Caco-2 (cell line): ENCODE data around the gene MCOLN3. TPM values are rescaled to one million over a fixed set of nuclear protein-coding genes. Genes with fewer than 3 reads are reported as not detected.

Experiments
- BruUV-seq: library from RNA; stranded (reverse); fragments of 400-500 nt; replicated peaks from 2 replicates; lab custom pipeline; 2021; lab: Mats Ljungman, UMichigan
- CTCF ChIA-PET: fragments of 300-600 bp; sonication (Branson Sonifier 250); formaldehyde crosslinking; loops from one replicate; lab custom pipeline; 2022; ENCODE audit warnings: antibody characterized with exemption; lab: Charles Lee
- POLR2A ChIA-PET: fragments of 300-600 bp; sonication (Branson Sonifier 250); formaldehyde crosslinking; loops from one replicate; lab custom pipeline; 2022; ENCODE audit warnings: antibody characterized with exemption; lab: Charles Lee
- DNase-seq, 2 experiments: peaks; one replicate each; pipeline versions ENCODE4 v3.0.0 to v3.0.0-alpha.2; 2020 to 2022
- H3K27me3 ChIP-seq: replicated peaks from 2 replicates; pipeline ENCODE4 v1.6.0; 2011; ENCODE audit warnings: low read length; ENCODE audit not compliant: control insufficient read depth, insufficient read depth
- H3K36me3 ChIP-seq: 2 replicates; pipeline ENCODE4 v1.5.1; 2011; ENCODE audit warnings: low read length; ENCODE audit not compliant: control insufficient read depth, insufficient read depth
- H3K4me1 ChIP-seq: fragments of 250-450 bp; sonication (Bioruptor Pico); 2 replicates; pipeline ENCODE4 v1.5.1; 2020; ENCODE audit warnings: mild to moderate bottlenecking
- H3K4me3 ChIP-seq: 2 replicates; pipeline ENCODE4 v1.5.1; 2011; ENCODE audit warnings: low read depth, mild to moderate bottlenecking, control low read depth, low read length
- H3K9me3 ChIP-seq: fragments of 250-450 bp; sonication (Bioruptor Pico); 2 replicates; pipeline ENCODE4 v1.5.1; 2020; ENCODE audit warnings: mild to moderate bottlenecking, moderate library complexity
- H3K27ac Mint-ChIP-seq: one replicate; pipeline ENCODE4 v1.8.0; 2022; ENCODE audit warnings: mixed read lengths; ENCODE audit not compliant: unreplicated experiment
- H3K27me3 Mint-ChIP-seq: one replicate; pipeline ENCODE4 v1.8.0; 2022; ENCODE audit warnings: mixed read lengths; ENCODE audit not compliant: insufficient read depth, unreplicated experiment
- H3K36me3 Mint-ChIP-seq: one replicate; pipeline ENCODE4 v1.8.0; 2022; ENCODE audit warnings: mild to moderate bottlenecking, mixed read lengths; ENCODE audit not compliant: insufficient read depth, unreplicated experiment
- H3K4me1 Mint-ChIP-seq: one replicate; pipeline ENCODE4 v1.8.0; 2022; ENCODE audit warnings: low read depth, mixed read lengths; ENCODE audit not compliant: unreplicated experiment
- H3K4me3 Mint-ChIP-seq: one replicate; pipeline ENCODE4 v1.8.0; 2022; ENCODE audit warnings: mild to moderate bottlenecking, moderate library complexity, mixed read lengths; ENCODE audit not compliant: unreplicated experiment
- H3K9me3 Mint-ChIP-seq: one replicate; pipeline ENCODE4 v1.8.0; 2022; ENCODE audit warnings: mixed read lengths; ENCODE audit not compliant: unreplicated experiment
- CTCF ChIP-seq, 2 experiments: fragments of 200-600 bp in 1 of 2; IDR thresholded peaks; 1 replicate in 1 of 2; 2 replicates in 1 of 2; pipeline versions ENCODE4 v1.5.1 to v1.8.0; 2011 to 2022; ENCODE audit warnings: antibody characterized with exemption in 1 of 2, control low read depth in 1 of 2, inconsistent platforms in 1 of 2, low read depth in 1 of 2, low read length in 1 of 2, mild to moderate bottlenecking in 1 of 2, moderate library complexity in 1 of 2; ENCODE audit not compliant: insufficient read depth in 1 of 2, severe bottlenecking in 1 of 2, unreplicated experiment in 1 of 2
- intact Hi-C: fragments of 100-400 bp; cut with micrococcal nuclease; formaldehyde crosslinking; loops from one replicate; pipeline ENCODE4 v1.10.0; 2022; ENCODE audit not compliant: unreplicated experiment
- total RNA-seq: library from RNA; stranded (reverse); gene quantifications from 2 replicates; pipeline ENCODE4 v1.2.3, GENCODE V29; 2022

The MCOLN3 gene
- total RNA-seq, 1 experiment from 2014 or later = 2.5 TPM

- 0 out of 2 replicates have a peak, but pooled peaks cover 5% of the 10 kb centered on the region for H3K4me1 ChIP-seq
- Mint-ChIP-seq H3K9me3 (no peaks in the 10 kb centered on the region), H3K27me3 (peaks cover 27% of the 10 kb centered on the region), H3K4me3 (peak within 1 kb of the TSS; percentile 73), H3K36me3 (no peaks in the 10 kb centered on the region), H3K27ac (no peak within 1 kb of the TSS), H3K4me1 (no peaks in the 10 kb centered on the region)
- H3K4me3 ChIP-seq = peak within 1 kb of the TSS; percentile 30
- no peaks in the 10 kb centered on the region for H3K9me3 ChIP-seq
- no peaks in the 10 kb centered on the region; the same call in 1 of the 2 replicates for H3K27me3 ChIP-seq
- POLR2A ChIA-PET = no interaction called here
- no peak for TF ChIP-seq CTCF (IDR thresholded peaks at IDR 0.05; ENCODE audit: insufficient read depth in 1 of 2, low read depth in 1 of 2, low read length in 1 of 2, severe bottlenecking in 1 of 2, unreplicated experiment in 1 of 2)
- no peaks in the 10 kb centered on the region for H3K36me3 ChIP-seq
- BruUV-seq = no TSS peak
- peak in 1 of 2 experiments; percentile 19 for DNase-seq
- CTCF ChIA-PET = no interaction called here
- intact Hi-C loops = no loop called here
Measured at GRCh38 chr1:84996846-84997666, 51.2 kb downstream of the MCOLN3 start, which contains the start of gene MCOLN2. Gene MCOLN2 (minus strand): TSS chr1:84997113. CDS start chr1:84996872, 241 bp downstream.

- no peaks in the 10 kb centered on the region for H3K36me3 ChIP-seq
- H3K4me3 ChIP-seq = no peak overlapping the region
- H3K4me1 ChIP-seq = 0 out of 2 replicates have a peak, but pooled peaks cover 5% of the 10 kb centered on the region
- no peaks in the 10 kb centered on the region for H3K9me3 Mint-ChIP-seq
- intact Hi-C loops = no loop called here
- H3K27me3 Mint-ChIP-seq = peaks cover 26% of the 10 kb centered on the region
- no peaks in the 10 kb centered on the region for H3K36me3 Mint-ChIP-seq
- no peak for TF ChIP-seq CTCF (IDR thresholded peaks at IDR 0.05; ENCODE audit: insufficient read depth in 1 of 2, low read depth in 1 of 2, low read length in 1 of 2, severe bottlenecking in 1 of 2, unreplicated experiment in 1 of 2)
- ChIA-PET CTCF (no interaction called here), POLR2A (no interaction called here)
- no peak for DNase-seq
- H3K27ac Mint-ChIP-seq = no peak overlapping the region
- H3K27me3 ChIP-seq = no peaks in the 10 kb centered on the region; the same call in 1 of the 2 replicates
- no peak overlapping the region for H3K4me3 Mint-ChIP-seq
- no peaks in the 10 kb centered on the region for H3K4me1 Mint-ChIP-seq
- H3K9me3 ChIP-seq = no peaks in the 10 kb centered on the region
- no TSS peak for BruUV-seq
Measured at GRCh38 chr1:84995484-84996334, 52.6 kb downstream of the MCOLN3 start.
